Fibroblast of peridontal ligament (primary cell): ENCODE data around the gene TMEM115.

Source experiments
- DNase-seq: peaks from one replicate; pipeline ENCODE4 v3.0.0-alpha.2; 2010; ENCODE audit errors: extremely low read depth

The TMEM115 gene

DNA sequence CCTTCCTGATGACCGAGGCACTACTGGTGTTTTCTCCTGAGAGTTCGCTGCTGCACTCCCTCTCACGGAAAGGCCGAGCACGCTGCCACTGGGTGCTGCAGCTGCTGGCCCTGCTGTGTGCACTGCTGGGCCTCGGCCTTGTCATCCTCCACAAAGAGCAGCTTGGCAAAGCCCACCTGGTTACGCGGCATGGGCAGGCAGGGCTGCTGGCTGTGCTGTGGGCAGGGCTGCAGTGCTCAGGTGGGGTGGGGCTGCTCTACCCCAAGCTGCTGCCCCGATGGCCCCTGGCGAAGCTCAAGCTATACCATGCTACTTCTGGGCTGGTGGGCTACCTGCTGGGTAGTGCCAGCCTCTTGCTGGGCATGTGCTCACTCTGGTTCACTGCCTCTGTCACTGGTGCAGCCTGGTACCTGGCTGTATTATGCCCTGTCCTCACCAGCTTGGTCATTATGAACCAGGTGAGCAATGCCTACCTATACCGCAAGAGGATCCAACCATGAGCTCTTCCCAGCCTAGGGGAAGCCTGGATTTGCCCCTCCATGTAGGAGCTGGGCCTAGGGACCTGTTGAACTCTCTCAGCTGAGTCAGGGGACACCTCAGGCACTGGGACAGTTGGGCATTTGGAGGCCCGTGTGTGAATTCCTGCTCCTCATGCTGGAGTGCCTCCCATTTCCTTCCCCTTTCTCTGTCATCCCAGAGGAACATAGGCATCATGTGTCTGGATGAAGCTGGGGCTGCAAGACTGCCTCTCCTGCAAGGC is 5.9 kb downstream of the TMEM115 start:
- no peak for DNase-seq

DNA sequence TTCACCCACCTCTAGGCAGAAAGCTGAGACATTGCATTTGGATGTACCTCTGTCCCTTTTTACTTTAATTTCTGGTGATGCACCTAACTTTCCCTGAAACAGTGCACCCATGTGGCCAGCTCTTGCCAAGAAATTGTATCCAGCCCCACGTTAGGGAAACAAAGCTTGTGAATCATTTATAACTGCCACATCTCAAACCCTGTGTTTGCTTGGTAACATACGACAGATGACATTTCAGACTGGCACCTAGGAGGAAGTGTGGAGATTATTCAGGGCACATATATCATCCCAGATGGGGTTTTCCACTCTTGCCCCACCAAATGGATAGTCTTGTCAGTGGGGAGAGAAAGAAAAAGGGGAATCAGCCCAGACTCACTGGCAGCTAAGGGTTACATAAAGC is 6.5 kb downstream of the TMEM115 start:
- DNase-seq, result peak; percentile 23

DNA sequence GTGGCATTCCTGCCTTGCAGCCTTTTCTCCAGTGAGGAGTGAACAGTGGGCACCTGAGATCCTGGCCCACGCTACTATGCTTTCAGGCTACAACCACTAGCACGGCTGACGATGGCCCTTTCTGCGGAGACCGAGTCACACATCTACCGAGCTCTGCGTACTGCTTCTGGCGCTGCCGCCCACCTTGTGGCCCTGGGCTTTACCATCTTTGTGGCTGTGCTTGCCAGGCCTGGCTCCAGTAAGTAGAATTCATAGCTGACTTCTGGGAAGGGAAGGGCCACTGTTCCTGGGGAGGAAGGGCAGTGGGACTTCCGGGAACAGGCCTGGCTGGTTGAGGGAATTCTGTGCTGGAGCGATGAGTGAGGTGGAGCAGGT is 8.0 kb downstream of the TMEM115 start:
- no peak for DNase-seq

DNA sequence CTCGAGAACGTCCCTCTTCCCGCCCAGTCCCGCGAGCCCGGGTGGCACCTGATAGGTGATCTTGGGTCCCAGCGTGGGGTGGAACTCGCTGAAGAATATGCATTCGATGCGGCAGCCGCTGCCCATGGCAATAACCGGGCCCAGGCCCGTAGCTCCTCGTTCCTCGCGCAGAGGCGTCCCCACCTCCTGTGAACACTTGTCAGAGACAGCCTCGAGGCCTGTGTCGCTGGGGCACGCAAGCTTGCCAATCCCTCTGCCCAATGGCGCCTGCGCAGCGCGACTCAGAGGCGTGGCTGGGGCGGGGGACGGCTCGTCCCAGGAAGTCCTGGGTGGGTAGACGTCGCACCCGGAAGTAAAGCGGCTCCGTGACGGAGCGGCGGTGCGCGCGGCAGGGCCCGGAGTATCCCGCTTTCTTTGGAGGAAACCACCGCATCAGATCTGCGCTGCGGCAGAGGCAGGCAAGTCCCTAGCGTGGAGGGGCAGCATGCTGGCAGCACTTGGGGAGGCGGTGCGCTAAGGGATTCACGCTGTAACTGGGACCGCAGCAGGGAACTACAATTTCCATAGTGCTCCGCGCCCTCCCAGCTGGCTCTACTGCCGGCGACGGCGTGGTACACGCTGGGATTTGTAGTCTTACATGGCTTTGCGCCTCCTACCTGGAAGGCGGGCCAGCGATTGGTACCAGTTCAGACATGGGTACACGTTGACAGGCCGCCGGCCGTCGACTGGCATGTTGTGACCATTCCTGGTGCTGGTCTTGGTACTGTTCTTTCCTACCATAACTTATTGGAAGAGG is 8.6 kb downstream of the TMEM115 start, which contains the start of the genes CYB561D2 and NPRL2:
TSS of gene CYB561D2 (plus strand) at position 336 of the 796 bp plus-strand sequence. CDS start 572 bp downstream, outside the sequence.
TSS of gene NPRL2 (minus strand) at position 249 of the 796 bp plus-strand sequence. CDS start at position 126, 123 bp downstream.
- peak; percentile 84 for DNase-seq

DNA sequence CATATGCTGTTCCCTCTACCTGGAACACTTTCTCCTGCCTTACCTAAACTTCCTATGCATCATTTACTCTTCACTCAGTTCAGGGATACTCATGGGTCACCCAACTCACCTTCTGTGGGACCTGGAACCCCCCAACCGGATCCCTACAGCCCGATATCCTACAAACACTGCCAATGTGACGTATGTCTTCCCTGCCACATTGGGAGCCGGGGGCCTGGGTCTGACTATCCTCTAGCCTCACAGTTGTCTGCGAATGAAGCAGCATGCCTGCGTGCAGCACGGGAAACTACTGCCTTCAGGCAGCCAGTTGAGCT is 9.2 kb downstream of the TMEM115 start:
- no peak for DNase-seq

DNA sequence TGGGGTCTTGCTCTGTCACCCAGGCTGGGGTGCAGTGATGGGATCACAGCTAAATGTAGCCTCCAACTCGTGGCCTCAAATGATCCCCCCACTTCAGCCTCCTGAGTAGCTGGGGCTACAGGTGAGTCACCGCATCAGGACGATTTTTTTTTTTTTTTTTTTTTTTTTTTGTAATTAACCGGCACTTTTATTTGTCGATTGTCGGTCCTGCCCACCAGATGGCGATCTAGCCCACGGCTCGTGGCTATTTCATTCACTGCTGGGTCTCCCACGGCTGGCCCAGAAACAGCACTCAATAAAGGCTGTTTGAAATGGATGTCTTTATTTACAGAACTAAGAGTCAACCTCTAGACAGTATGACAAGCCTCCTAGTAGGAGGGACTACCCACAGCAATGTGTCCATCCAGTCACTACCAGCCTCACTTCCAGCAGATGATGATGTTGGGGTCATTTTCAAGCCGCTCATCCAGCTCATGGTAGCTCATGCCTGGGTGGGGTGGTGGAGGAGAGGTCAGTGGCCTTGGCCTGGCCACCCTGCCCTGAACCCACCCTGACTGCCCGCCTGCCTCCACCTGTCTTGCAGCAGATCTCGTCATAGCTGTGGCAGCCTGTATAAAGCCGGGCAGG is 12.0 kb downstream of the TMEM115 start:
- peak; percentile 73 for DNase-seq

DNA sequence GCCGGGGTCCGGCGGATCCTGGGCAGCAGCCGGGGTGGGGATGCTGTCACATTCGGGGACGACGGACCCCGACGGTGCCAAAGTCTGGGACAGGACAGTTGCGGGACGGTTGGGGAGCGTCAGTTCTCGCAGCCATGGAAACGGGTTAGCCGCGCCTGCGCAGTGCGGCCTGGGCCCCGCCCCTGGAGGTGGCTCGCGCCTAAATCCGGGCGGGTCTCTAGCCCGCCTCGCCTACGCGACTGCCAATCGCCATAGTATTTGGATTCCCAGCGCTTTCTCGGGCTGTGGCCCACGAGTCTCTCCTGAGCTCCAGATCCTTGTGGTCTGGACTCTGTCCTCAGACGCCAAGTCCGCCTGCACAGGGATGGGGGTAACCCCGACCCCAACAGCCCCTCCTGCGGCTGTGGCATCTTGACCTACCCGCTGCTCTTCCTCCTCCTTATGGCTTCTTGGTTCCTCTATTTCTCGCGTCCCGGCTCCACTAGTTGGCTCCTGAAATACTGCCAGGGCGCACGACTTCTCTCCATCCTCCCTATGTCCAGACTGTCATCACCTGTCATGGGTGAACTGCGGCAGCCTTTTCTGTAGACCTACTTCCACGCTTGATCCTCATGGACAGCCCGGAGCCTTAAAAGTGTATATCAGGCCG is 13.6 kb downstream of the TMEM115 start, which contains the start of gene ZMYND10:
TSS of gene ZMYND10 (minus strand) at position 147 of the 649 bp plus-strand sequence. CDS start 153 bp downstream, outside the sequence.
- peak; percentile 38 for DNase-seq

DNA sequence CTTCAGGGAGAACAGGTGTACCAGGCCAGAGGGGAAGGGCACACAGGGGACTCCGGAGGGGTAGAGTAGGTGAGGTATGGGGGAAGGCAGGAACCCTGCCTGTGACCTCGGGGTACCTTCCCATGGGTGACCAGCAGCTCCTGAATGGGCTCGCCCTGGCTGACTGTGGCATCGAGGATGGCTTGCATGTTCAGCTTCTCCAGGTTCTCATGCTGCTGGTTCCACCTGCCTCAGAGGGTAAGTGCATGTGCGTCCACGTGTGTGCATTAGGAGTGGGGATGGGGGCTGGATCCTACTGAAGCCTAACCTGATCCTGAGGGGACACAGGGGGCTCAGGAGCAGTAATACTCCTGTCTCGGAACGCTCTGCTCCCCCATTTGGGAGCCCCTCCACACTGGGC is 14.3 kb downstream of the TMEM115 start:
- DNase-seq, result no peak

DNA sequence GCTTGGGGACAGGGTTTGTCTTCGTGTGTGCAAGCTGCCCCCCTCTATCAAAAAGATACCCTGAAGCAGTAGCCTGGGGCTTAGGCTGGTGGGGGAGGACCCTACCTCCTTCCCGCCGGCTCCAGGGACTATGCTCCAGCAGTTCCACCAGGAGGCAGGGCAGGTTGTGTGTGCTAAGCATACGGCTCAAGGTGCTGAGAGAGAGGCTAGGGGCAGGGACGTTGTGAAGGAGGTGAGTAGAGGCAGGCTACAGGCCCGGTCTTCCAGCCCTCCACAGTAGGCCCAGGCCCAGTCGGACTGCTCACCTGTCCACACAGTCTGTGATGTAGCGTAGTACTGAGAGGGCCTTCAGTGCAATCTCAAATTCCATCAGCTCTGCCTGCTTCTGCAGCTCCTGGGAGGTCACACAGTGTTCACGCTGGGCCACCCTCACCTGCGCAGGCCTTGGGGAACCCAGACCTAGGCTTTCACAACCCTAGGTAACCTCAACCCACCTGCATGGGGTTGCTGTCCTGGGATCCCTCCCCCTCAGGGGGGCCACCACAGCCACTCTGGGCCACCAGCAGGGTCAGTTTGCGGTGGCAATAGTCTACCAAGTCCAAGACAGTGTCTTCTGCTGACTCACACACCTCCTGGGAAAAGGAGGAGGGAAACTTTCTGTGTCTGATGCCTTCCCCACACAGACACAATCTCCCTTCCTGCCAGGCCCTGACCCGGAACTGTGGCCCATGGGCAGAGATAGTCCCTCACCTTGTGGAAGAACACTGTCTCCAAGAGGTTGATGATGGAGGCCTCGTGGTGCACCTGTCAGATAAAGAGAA is 16.3 kb downstream of the TMEM115 start:
- DNase-seq, result no peak

DNA sequence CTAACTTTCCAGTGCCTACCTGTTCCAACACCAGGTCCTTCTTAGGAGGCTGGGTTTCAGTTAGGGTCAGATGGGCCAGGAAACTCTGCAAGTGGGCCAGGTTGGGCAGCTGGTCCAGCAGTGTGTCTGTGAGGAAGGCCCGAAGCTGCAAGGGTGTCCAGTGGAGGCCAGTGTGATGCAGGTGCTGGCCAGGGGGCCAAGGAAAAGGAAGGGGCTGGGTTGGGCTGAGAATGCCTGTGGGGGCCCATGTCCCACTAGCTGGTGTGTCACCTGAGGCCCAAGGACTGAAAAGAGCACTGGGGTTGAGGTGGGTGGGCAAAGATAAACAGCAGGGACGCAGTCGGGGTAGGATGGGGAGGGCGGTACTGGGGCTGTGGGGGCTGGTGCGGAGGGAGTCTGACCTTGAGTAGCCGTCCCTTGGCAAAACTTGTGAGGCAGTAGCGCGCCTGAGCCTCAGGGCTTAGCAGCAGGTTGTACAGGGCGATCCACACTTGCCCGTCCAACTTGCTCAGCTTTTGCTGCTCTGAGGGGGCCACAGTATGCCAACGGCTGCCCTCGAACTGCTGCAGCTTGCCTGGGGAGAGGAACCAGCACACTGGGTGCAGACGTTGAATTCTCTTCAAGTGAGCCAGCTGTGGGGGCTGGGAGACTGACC is 17.2 kb downstream of the TMEM115 start:
- no peak for DNase-seq

DNA sequence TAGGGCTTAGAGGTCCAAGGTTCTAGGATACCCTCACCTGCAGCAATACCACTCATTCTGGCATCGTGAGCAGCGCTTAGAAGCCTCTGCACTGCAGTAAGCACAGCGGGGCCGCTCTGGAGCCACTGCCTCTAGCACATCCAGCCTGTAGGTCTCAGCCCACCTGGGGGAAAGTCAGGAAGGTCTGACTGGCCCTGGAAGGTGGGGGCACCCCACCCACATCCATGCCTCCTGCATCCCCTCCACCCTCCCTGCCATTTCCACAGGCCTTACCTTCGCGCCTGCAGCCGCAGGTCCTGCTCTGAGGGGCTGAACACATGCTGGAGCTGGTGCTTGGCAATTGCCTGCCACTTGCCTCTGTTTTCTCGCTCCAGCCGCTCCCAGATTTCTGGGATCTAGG is 17.8 kb downstream of the TMEM115 start:
- no peak for DNase-seq

DNA sequence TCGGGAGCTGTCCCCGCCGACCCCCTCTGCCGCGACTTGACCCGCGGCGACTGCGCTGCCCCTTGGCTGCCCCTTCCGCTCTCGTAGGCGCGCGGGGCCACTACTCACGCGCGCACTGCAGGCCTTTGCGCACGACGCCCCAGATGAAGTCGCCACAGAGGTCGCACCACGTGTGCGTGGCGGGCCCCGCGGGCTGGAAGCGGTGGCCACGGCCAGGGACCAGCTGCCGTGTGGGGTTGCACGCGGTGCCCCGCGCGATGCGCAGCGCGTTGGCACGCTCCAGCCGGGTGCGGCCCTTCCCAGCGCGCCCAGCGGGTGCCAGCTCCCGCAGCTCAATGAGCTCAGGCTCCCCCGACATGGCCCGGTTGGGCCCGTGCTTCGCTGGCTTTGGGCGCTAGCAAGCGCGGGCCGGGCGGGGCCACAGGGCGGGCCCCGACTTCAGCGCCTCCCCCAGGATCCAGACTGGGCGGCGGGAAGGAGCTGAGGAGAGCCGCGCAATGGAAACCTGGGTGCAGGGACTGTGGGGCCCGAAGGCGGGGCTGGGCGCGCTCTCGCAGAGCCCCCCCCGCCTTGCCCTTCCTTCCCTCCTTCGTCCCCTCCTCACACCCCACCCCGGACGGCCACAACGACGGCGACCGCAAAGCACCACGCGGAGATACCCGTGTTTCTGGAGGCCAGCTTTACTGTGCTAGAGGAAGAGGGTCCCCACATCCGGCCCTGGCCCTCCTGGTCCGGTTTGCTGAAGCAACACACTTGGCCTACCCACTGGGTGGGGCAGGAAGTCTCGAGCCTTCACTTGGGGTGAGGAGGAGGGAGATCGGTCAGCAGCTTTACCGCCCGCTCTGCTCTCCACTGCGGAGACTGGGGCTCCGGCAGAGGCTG is 18.6 kb downstream of the TMEM115 start, which contains the start of gene RASSF1:
TSS of gene RASSF1 (minus strand) at position 389 of the 882 bp plus-strand sequence. CDS start at position 358, 31 bp downstream.
- DNase-seq, result peak; percentile 37

DNA sequence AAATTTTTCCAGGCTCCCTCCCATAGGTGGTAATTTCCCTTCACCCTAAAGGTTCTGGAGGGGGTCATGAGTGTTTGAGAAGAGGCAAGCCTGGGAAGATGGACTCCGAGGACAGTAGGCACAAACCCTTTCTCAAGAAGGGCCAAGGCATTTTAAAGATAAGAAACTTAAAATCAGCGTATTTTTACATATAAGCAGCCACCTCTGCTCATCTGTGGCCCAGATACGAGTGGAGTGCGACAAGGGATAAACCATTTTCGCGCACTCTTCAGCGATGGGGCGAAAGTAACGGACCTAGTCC is 19.2 kb downstream of the TMEM115 start:
- no peak for DNase-seq

DNA sequence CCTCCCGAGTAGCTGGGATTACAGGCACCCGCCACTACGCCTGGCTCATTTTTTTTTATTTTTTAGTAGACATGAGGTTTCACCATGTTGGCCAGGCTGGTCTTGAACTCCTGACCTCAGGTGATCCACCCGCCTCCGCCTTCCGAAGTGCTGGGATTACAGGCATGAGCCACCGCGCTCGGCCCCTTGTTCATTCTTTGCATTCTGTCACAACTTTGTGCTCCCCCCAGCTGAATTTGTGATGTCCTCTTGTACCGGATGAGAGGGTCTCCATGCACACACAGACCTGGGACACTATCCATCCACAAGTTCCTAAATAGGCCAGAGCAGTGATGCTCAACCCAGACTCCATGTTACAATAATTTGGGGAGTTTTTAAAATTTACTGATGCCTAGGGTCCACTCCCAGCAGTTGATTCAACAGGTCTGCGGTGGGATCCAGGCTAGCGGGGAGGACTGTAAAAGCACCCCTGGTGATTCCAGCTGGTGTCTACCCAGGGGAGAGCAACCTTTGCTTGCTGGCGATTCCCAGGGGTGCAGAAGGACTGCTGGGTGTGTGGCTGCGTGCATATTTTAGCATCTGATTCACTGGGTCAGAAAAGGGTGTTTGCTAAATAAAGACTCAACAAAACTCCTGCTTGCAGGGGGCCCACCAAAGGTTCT is 19.7 kb downstream of the TMEM115 start:
- peak; percentile 36 for DNase-seq

DNA sequence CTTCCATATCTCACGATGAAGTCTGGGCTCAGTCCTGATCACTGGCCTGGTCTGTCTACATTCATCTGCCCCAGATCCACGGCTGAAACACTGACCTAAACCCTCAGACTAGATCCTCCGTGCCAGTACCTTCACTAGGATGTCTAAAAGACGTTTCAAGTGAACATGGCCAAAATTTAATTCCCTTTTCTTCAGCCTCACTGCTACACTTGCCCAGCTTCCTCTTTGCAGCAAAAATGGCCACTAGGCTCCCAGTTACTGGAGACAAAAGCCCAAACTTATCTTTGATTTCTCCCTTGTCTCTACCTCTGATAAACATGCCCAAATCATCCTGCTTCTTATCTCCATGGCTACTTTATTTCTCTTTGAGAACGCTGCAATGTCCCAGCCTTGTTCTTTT is 20.4 kb downstream of the TMEM115 start:
- no peak for DNase-seq

DNA sequence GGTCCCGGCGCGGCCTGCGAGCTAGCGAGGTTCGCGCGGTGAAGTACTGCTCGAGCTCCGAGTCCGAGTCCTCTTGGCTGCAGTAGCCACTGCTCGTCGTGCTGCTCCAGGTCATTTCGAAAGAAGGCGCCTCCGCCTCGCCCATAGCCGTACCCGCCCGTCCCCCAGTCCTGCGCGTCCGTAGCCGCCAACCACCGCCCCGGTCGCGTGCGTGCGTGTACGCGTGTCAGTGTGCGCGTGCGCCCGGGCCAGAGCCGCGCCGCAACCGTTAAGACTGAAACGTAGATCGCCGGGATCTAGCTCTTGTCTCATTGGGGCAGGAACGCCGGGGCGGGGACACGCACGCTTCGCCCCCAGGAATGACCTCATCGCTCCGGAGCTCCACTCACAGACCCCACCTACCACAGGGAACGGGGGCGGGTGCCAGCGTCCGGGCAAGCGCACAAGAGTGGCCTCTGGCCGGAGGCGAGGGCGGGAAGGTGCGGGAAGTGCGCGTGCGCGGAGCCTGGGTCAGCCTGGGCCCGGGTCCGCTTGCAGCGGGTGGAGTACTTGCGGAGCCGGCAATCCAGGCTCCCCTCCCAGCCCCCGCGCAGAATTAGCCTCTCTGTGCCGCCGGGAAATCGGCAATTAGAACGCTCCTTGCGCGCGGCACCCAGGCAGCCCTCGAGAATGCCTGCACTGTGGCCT is 22.0 kb downstream of the TMEM115 start:
- peak; percentile 99 for DNase-seq

DNA sequence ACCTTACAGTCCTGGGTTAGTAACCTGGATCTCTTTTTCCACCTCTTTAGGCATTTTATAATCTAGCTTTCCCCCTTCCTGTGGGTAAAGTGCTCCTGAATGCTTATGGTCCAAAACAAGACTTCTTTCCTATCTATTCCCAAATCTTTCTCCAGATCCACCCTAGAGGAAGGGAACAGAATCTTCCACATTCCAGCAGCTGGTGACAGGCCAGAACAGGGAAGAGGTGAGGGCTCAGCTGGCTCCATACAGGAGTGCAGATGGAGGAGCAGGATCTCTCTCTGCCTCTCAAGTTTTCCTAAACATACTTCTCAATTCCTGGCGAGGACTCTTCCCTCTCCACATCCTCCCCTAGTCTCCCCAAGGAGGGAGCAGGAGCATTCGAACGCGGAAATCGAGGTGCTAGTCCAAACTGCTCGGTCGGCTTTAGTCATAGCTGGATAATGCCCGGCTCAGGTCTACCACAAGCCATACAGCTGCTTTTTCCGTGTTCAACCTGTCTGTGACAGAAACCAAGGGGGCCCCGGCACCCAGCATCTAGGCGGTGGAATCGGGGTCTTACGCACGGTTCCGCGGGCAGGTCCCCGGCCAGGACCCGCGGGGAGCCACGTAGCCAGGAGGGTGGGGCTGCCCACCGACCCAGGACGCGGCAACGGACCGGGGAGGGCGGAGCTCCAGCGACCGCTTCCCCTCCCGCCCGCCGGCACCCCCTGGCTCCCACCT is 22.7 kb downstream of the TMEM115 start:
- peak; percentile 30 for DNase-seq
